ENCODE data around the gene CCDC142. TPM values are rescaled to one million over a fixed set of nuclear protein-coding genes. Genes with fewer than 3 reads are reported as not detected.

Gene CCDC142
- total and polyA plus RNA-seq, 9 of the 15 experiments (the other 6 are each of a cell fraction or from before 2014, with no cell fraction given): 0.55 to 11.7 (median 7.2) TPM

DNA sequence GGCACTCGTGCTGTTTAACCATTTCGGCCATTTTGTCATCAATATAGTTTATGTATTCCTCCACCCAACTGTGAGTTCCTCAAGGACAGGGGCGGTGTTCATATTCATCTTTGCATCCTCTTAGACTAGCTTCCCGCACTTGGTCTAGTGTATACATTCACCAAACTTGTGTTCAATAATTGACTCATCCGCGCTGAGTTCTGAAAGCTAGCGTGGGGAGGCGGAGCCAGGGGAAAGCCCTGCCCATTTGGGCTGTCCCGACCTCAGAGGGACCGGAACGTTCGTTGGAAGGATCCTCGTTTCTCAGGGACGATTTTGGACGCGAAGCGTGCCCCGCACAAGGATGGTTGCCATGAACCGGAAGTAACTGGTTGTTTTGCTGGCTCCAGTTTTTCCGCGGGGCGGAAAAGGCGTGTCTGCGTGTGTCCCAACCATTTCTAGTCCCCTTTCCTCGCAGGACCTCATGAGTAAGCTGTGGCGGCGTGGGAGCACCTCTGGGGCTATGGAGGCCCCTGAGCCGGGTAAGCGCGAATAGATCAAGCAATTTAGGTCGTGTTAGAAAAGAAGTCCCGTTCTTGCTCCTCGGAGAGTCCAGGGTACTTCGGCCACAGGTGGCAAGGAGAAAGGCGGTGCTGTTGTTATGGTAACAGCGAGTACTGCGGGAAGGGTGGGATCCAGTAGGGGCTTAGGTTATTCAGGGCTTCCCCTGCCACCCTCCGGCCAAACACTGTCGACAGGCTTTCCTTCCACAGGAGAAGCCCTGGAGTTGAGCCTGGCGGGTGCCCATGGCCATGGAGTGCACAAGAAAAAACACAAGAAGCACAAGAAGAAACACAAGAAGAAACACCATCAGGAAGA is 27.9 kb downstream of the CCDC142 start, which contains the start of gene INO80B (continued):
- TF ChIP-seq, protein P1, sequence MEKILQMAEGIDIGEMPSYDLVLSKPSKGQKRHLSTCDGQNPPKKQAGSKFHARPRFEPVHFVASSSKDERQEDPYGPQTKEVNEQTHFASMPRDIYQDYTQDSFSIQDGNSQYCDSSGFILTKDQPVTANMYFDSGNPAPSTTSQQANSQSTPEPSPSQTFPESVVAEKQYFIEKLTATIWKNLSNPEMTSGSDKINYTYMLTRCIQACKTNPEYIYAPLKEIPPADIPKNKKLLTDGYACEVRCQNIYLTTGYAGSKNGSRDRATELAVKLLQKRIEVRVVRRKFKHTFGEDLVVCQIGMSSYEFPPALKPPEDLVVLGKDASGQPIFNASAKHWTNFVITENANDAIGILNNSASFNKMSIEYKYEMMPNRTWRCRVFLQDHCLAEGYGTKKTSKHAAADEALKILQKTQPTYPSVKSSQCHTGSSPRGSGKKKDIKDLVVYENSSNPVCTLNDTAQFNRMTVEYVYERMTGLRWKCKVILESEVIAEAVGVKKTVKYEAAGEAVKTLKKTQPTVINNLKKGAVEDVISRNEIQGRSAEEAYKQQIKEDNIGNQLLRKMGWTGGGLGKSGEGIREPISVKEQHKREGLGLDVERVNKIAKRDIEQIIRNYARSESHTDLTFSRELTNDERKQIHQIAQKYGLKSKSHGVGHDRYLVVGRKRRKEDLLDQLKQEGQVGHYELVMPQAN (IDR thresholded peaks at IDR 0.05; ENCODE audit: borderline replicate concordance): peak; percentile 98
- no peak for TF ChIP-seq ZKSCAN3 (CRISPR knock-in tag; IDR thresholded peaks at IDR 0.05)
- TF ChIP-seq KLF10 (CRISPR knock-in tag; IDR thresholded peaks at IDR 0.05): no peak
- peak; percentile 54 to 70; a peak in 1 of 4 replicates for TF ChIP-seq TBL1XR1 (IDR thresholded peaks at IDR 0.05; ENCODE audit: low read length in 2 of 2)
- TF ChIP-seq ZNF3 (CRISPR knock-in tag; IDR thresholded peaks at IDR 0.05): no peak
- TF ChIP-seq, protein P2, sequence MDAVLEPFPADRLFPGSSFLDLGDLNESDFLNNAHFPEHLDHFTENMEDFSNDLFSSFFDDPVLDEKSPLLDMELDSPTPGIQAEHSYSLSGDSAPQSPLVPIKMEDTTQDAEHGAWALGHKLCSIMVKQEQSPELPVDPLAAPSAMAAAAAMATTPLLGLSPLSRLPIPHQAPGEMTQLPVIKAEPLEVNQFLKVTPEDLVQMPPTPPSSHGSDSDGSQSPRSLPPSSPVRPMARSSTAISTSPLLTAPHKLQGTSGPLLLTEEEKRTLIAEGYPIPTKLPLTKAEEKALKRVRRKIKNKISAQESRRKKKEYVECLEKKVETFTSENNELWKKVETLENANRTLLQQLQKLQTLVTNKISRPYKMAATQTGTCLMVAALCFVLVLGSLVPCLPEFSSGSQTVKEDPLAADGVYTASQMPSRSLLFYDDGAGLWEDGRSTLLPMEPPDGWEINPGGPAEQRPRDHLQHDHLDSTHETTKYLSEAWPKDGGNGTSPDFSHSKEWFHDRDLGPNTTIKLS (IDR thresholded peaks at IDR 0.05; ENCODE audit: borderline replicate concordance, low read depth): peak; percentile 74; the same call in 1 of the 2 replicates
- TF ChIP-seq ZNF197 (CRISPR knock-in tag; IDR thresholded peaks at IDR 0.05; ENCODE audit: low read depth): no peak
- TF ChIP-seq SRF (CRISPR knock-in tag; IDR thresholded peaks at IDR 0.05): peak in 1 of 2 experiments; percentile 77; a peak in 1 of 4 replicates
- TF ChIP-seq ZNF696 (CRISPR knock-in tag; conservative IDR thresholded peaks at IDR 0.05): no peak
- TF ChIP-seq MED1 (CRISPR knock-in tag; IDR thresholded peaks at IDR 0.05; ENCODE audit: borderline replicate concordance): no peak
- TF ChIP-seq, protein P3, sequence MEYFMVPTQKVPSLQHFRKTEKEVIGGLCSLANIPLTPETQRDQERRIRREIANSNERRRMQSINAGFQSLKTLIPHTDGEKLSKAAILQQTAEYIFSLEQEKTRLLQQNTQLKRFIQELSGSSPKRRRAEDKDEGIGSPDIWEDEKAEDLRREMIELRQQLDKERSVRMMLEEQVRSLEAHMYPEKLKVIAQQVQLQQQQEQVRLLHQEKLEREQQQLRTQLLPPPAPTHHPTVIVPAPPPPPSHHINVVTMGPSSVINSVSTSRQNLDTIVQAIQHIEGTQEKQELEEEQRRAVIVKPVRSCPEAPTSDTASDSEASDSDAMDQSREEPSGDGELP (CRISPR knock-in tag; IDR thresholded peaks at IDR 0.05; ENCODE audit: borderline replicate concordance): peak; percentile 88
- no peak for TF ChIP-seq RHOXF2B (CRISPR knock-in tag; conservative IDR thresholded peaks at IDR 0.05)
- TF ChIP-seq YY1 (IDR thresholded peaks at IDR 0.05; ENCODE audit: borderline replicate concordance in 1 of 3, control insufficient read depth in 1 of 3, extremely low read depth in 1 of 3, insufficient read depth in 3 of 3, insufficient read length in 1 of 3, insufficient replicate concordance in 2 of 3, low read depth in 1 of 3, low read length in 2 of 3): peak; percentile 96 to 100 (median 99)
- no peak for TF ChIP-seq PRPF4 (IDR thresholded peaks at IDR 0.05; ENCODE audit: insufficient read depth, low read depth, low read length, poor library complexity, severe bottlenecking)
- TF ChIP-seq PHB (CRISPR knock-in tag; IDR thresholded peaks at IDR 0.05): no peak
- no peak for TF ChIP-seq CCNT2 (IDR thresholded peaks at IDR 0.05; ENCODE audit: borderline replicate concordance, extremely low read depth, insufficient read length, low read depth, low read length)
- TF ChIP-seq, protein P4, sequence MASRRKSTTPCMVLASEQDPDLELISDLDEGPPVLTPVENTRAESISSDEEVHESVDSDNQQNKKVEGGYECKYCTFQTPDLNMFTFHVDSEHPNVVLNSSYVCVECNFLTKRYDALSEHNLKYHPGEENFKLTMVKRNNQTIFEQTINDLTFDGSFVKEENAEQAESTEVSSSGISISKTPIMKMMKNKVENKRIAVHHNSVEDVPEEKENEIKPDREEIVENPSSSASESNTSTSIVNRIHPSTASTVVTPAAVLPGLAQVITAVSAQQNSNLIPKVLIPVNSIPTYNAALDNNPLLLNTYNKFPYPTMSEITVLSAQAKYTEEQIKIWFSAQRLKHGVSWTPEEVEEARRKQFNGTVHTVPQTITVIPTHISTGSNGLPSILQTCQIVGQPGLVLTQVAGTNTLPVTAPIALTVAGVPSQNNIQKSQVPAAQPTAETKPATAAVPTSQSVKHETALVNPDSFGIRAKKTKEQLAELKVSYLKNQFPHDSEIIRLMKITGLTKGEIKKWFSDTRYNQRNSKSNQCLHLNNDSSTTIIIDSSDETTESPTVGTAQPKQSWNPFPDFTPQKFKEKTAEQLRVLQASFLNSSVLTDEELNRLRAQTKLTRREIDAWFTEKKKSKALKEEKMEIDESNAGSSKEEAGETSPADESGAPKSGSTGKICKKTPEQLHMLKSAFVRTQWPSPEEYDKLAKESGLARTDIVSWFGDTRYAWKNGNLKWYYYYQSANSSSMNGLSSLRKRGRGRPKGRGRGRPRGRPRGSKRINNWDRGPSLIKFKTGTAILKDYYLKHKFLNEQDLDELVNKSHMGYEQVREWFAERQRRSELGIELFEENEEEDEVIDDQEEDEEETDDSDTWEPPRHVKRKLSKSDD (conservative IDR thresholded peaks at IDR 0.05; ENCODE audit: low read length): peak; percentile 93

Measured in K562 (cell line).